Measurements from ENCODE around the gene ITGB1BP1.

DNA sequence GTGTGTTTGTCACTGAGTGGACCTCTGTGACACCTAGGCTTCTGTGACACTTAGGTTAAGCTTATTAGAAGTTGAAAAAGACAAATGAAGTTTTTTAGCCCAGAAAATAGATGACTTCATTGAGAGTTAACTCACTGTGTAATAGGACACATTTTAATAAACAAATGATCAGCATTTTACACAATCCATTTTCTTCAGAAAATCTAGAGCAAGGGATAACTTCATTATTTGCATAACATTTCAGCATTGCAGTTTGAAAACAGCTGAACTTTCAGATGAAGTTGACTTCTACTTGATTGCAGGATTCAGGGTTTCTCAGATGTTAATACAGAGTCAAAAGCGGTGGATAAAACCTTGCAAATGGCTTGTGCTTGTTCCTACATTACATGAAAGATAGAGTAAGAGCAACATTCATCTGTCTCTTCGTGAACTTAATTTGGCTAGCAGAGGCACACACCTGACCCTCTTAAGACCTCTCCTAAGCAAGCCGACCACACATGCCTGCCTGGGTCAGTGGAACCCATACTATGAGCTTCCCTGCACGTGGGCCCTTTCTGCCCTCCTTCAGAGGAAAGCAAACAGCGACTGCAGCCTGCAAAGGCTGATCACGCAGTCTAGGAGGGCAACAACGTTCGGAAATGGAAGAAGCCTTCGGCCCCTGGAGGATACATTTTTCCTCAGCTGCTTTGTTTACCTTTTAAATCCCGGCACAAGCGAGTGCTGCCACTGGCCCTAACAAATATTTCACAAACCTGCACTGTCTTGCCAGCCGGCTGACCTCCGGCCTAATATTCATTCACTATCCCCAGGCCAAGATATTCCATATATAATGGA lies 16.6 kb downstream of the ITGB1BP1 start:
- TF ChIP-seq CTCF (IDR thresholded peaks at IDR 0.05) (no peak), POLR2A (IDR thresholded peaks at IDR 0.05) (no peak)
